Measurements from ENCODE around the gene ZDHHC6. TPM values are rescaled to one million over a fixed set of nuclear protein-coding genes. Genes with fewer than 3 reads are reported as not detected.
"Not testable (repeated sequence)": the region's sequence is repeated elsewhere in the genome, so short reads cannot be mapped to it uniquely, and the experiment has no call there.

Gene ZDHHC6
- total RNA-seq, 1 donor from 2014 or later = 33.0 TPM

GRCh38 chr10:112421731-112422130 lies 25.0 kb downstream of the ZDHHC6 start:
- Mint-ChIP-seq H3K4me3 (ENCODE audit: unreplicated experiment) (no peak overlapping the region), H3K27ac (ENCODE audit: unreplicated experiment) (no peak overlapping the region), H3K9me3 (ENCODE audit: unreplicated experiment) (peaks cover 3% of the 10 kb centered on the region), H3K36me3 (ENCODE audit: unreplicated experiment) (no peaks in the 10 kb centered on the region), H3K4me1 (ENCODE audit: low read depth, unreplicated experiment) (peaks cover 2% of the 10 kb centered on the region), H3K27me3 (ENCODE audit: unreplicated experiment) (no peaks in the 10 kb centered on the region)
- TF ChIP-seq, protein P1, sequence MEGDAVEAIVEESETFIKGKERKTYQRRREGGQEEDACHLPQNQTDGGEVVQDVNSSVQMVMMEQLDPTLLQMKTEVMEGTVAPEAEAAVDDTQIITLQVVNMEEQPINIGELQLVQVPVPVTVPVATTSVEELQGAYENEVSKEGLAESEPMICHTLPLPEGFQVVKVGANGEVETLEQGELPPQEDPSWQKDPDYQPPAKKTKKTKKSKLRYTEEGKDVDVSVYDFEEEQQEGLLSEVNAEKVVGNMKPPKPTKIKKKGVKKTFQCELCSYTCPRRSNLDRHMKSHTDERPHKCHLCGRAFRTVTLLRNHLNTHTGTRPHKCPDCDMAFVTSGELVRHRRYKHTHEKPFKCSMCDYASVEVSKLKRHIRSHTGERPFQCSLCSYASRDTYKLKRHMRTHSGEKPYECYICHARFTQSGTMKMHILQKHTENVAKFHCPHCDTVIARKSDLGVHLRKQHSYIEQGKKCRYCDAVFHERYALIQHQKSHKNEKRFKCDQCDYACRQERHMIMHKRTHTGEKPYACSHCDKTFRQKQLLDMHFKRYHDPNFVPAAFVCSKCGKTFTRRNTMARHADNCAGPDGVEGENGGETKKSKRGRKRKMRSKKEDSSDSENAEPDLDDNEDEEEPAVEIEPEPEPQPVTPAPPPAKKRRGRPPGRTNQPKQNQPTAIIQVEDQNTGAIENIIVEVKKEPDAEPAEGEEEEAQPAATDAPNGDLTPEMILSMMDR (IDR thresholded peaks at IDR 0.05; ENCODE audit: partially characterized antibody, unreplicated experiment) = no peak
- no peak for DNase-seq

GRCh38 chr10:112412696-112413095 lies 34.0 kb downstream of the ZDHHC6 start:
- Mint-ChIP-seq H3K4me3 (ENCODE audit: unreplicated experiment) (no peak overlapping the region), H3K36me3 (ENCODE audit: unreplicated experiment) (no peaks in the 10 kb centered on the region), H3K9me3 (ENCODE audit: unreplicated experiment) (peaks cover 4% of the 10 kb centered on the region), H3K27me3 (ENCODE audit: unreplicated experiment) (no peaks in the 10 kb centered on the region), H3K4me1 (ENCODE audit: low read depth, unreplicated experiment) (no peaks in the 10 kb centered on the region), H3K27ac (ENCODE audit: unreplicated experiment) (no peak overlapping the region)
- no peak for DNase-seq
- TF ChIP-seq, protein P1 (IDR thresholded peaks at IDR 0.05; ENCODE audit: partially characterized antibody, unreplicated experiment) = no peak

DNA sequence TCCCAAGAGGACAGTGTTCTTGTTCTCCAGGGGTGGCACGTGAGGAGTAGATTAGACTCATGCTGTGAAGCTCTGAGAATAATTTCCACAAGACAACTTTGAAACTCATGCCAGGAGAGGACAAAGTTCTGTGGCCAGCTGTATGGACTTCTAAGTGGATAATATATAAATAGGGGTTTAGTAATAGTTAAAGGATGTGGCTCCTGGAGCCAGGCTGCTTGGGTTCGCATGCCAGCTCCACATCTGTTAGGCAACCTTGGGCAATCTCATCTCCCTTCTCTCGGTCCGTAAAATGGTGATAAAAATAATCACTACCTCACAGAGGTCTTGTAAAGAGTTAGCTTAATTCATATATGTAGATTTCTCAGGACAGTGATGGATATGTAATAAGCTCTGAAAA lies 37.0 kb downstream of the ZDHHC6 start:
- no peak overlapping the region for H3K4me3 Mint-ChIP-seq (ENCODE audit: unreplicated experiment)
- no peaks in the 10 kb centered on the region for H3K36me3 Mint-ChIP-seq (ENCODE audit: unreplicated experiment)
- no peak for DNase-seq
- no peaks in the 10 kb centered on the region for H3K27me3 Mint-ChIP-seq (ENCODE audit: unreplicated experiment)
- H3K4me1 Mint-ChIP-seq (ENCODE audit: low read depth, unreplicated experiment) = no peaks in the 10 kb centered on the region
- no peaks in the 10 kb centered on the region for H3K9me3 Mint-ChIP-seq (ENCODE audit: unreplicated experiment)
- TF ChIP-seq, protein P1 (IDR thresholded peaks at IDR 0.05; ENCODE audit: partially characterized antibody, unreplicated experiment) = no peak
- no peak overlapping the region for H3K27ac Mint-ChIP-seq (ENCODE audit: unreplicated experiment)

GRCh38 chr10:112409299-112409698 lies 37.4 kb downstream of the ZDHHC6 start:
- Mint-ChIP-seq H3K4me1 (ENCODE audit: low read depth, unreplicated experiment) (no peaks in the 10 kb centered on the region), H3K4me3 (ENCODE audit: unreplicated experiment) (no peak overlapping the region), H3K27me3 (ENCODE audit: unreplicated experiment) (no peaks in the 10 kb centered on the region), H3K27ac (ENCODE audit: unreplicated experiment) (no peak overlapping the region), H3K36me3 (ENCODE audit: unreplicated experiment) (no peaks in the 10 kb centered on the region), H3K9me3 (ENCODE audit: unreplicated experiment) (no peaks in the 10 kb centered on the region)
- TF ChIP-seq, protein P1 (IDR thresholded peaks at IDR 0.05; ENCODE audit: partially characterized antibody, unreplicated experiment) = no peak
- DNase-seq = no peak

DNA sequence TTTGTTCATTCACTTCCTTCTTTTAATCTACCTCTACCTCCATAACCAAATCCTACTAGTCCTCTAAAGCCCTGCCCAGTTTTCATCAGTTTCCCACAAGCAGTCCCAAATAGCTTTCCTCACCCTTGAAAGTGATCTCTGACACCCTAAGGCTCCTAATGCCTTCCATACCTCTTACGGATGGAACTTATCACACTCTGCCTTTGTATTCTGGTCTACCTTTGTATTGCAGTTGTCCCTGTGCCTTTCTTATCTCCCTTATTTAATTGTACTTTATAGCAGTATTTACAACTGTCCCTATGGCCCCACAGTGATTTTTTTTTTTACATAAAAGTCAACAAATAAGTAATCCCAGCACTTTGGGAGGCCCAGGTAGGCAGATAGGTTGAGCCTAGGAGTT lies 39.0 kb downstream of the ZDHHC6 start:
- H3K27me3 Mint-ChIP-seq (ENCODE audit: unreplicated experiment) = no peaks in the 10 kb centered on the region
- TF ChIP-seq, protein P1 (IDR thresholded peaks at IDR 0.05; ENCODE audit: partially characterized antibody, unreplicated experiment) = no peak

DNA sequence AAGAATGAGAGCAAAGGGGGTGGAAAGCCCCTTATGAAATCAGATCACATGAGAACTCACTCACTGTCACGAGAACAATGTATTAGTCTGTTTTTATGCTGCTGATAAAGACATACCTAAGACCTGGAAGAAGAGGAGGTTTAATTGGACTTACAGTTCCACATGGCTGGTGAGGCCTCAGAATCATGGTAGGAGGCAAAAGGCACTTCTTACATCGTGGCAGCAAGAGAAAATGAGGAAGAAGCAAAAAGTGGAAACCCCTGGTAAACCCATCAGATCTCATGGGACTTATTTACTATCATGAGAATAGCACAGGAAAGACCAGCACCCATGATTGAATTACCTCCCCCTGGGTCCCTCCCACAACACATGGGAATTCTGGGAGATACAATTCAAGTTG lies 39.9 kb downstream of the ZDHHC6 start:
- not testable (repeated sequence) for H3K4me1 Mint-ChIP-seq (ENCODE audit: low read depth, unreplicated experiment); H3K9me3 Mint-ChIP-seq (ENCODE audit: unreplicated experiment); H3K27ac Mint-ChIP-seq (ENCODE audit: unreplicated experiment); H3K4me3 Mint-ChIP-seq (ENCODE audit: unreplicated experiment); DNase-seq; H3K36me3 Mint-ChIP-seq (ENCODE audit: unreplicated experiment); H3K27me3 Mint-ChIP-seq (ENCODE audit: unreplicated experiment)

More for the DNA sequence above, 39.0 kb downstream of the ZDHHC6 start:
- no peaks in the 10 kb centered on the region for H3K36me3 Mint-ChIP-seq (ENCODE audit: unreplicated experiment)
- H3K4me1 Mint-ChIP-seq (ENCODE audit: low read depth, unreplicated experiment) = no peaks in the 10 kb centered on the region
- H3K4me3 Mint-ChIP-seq (ENCODE audit: unreplicated experiment) = no peak overlapping the region
- no peak for DNase-seq
- H3K27ac Mint-ChIP-seq (ENCODE audit: unreplicated experiment) = no peak overlapping the region
- no peaks in the 10 kb centered on the region for H3K9me3 Mint-ChIP-seq (ENCODE audit: unreplicated experiment)
